ENCODE results near the gene GMDS.

Gene GMDS

GRCh38 chr6:1940381-1940780, 305.0 kb downstream of the GMDS start:
- no peak for DNase-seq (ENCODE audit: low read depth)

GRCh38 chr6:1933292-1933691, 312.1 kb downstream of the GMDS start:
- DNase-seq (ENCODE audit: low read depth): no peak

- no peak for DNase-seq (ENCODE audit: low read depth)
These were observed 313.6 kb downstream of the GMDS start for GRCh38 chr6:1931817-1932216.

GRCh38 chr6:1930356-1930755, 315.0 kb downstream of the GMDS start:
- no peak for DNase-seq (ENCODE audit: low read depth)

- no peak for DNase-seq (ENCODE audit: low read depth)
These were observed 315.5 kb downstream of the GMDS start for GRCh38 chr6:1929931-1930330.

- no peak for DNase-seq (ENCODE audit: low read depth)
These were observed 319.5 kb downstream of the GMDS start for GRCh38 chr6:1925743-1926430.

GRCh38 chr6:1923449-1923848, 322.0 kb downstream of the GMDS start:
- DNase-seq (ENCODE audit: low read depth): no peak

GRCh38 chr6:1917626-1918371, 327.6 kb downstream of the GMDS start:
- peak; percentile 23 for DNase-seq (ENCODE audit: low read depth)

GRCh38 chr6:1916334-1917070, 328.9 kb downstream of the GMDS start:
- DNase-seq (ENCODE audit: low read depth): no peak

GRCh38 chr6:1915226-1915625, 330.2 kb downstream of the GMDS start:
- DNase-seq (ENCODE audit: low read depth): no peak

GRCh38 chr6:1913577-1913976, 331.8 kb downstream of the GMDS start:
- no peak for DNase-seq (ENCODE audit: low read depth)

- DNase-seq (ENCODE audit: low read depth): no peak
These were observed 332.7 kb downstream of the GMDS start for GRCh38 chr6:1912731-1913130.

GRCh38 chr6:1911474-1911873, 333.9 kb downstream of the GMDS start:
- no peak for DNase-seq (ENCODE audit: low read depth)

GRCh38 chr6:1910621-1911407, 334.6 kb downstream of the GMDS start:
- DNase-seq (ENCODE audit: low read depth): no peak

GRCh38 chr6:1908784-1909183, 336.6 kb downstream of the GMDS start:
- DNase-seq (ENCODE audit: low read depth): no peak

- no peak for DNase-seq (ENCODE audit: low read depth)
These were observed 338.8 kb downstream of the GMDS start for GRCh38 chr6:1906609-1907008.

- no peak for DNase-seq (ENCODE audit: low read depth)
These were observed 339.4 kb downstream of the GMDS start for GRCh38 chr6:1906014-1906413.

- no peak for DNase-seq (ENCODE audit: low read depth)
These were observed 340.5 kb downstream of the GMDS start for GRCh38 chr6:1904898-1905297.

GRCh38 chr6:1904466-1904799, 341.0 kb downstream of the GMDS start:
- no peak for DNase-seq (ENCODE audit: low read depth)

GRCh38 chr6:1903780-1904465, 341.5 kb downstream of the GMDS start:
- DNase-seq (ENCODE audit: low read depth): no peak

- DNase-seq (ENCODE audit: low read depth): no peak
These were observed 343.8 kb downstream of the GMDS start for GRCh38 chr6:1901556-1901955.

GRCh38 chr6:1896897-1897296, 348.5 kb downstream of the GMDS start:
- DNase-seq (ENCODE audit: low read depth): no peak

Data from stimulated activated CD8-positive, alpha-beta memory T cell treated with anti-CD3 and anti-CD28 coated beads, Interleukin-7, amount 100 ng/mL, for 24 hours (primary cell).